ENCODE measurements around the gene EPDR1.

EPDR1 gene

DNA sequence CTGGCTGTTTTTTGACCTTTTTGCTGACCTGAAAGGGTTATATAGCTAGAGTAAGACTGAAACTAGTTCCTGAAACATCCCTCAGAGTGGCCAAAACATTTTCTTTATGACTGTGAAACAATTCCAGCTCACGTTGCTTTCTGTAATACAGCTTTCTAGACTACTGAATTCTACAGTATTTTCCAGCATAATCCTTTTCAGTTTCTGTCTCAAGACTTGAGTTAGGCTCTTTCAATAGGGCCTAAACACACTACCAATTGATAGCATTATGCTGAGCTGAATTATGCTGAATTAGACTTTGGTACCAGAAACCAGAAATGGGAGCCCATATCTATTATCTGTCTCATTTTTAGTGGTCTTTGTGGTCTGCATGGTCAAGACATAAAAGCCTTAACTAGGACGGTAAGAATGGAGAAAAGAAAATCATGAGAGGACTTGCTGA lies 72.6 kb downstream of the EPDR1 start:
- no peak overlapping the region for H2BK120ac ChIP-seq (ENCODE audit: low read depth, low read length)
- H2AK5ac ChIP-seq (ENCODE audit: low read length, severe bottlenecking): no peak overlapping the region
- no peak overlapping the region for H4K91ac ChIP-seq (ENCODE audit: low read length)
- no peaks in the 10 kb centered on the region for H3K27me3 ChIP-seq (ENCODE audit: control insufficient read depth in 1 of 2, insufficient read depth in 1 of 2, low read length in 2 of 2)
- WGBS: 59% methylated on average over 2 of the region's 2 CpGs
- H3K79me1 ChIP-seq (replicated peaks; ENCODE audit: low read length, poor library complexity, severe bottlenecking): no peaks in the 10 kb centered on the region
- no peaks in the 10 kb centered on the region for H3K4me1 ChIP-seq (ENCODE audit: control insufficient read depth, insufficient read depth, low read depth, low read length)
- H3K27ac ChIP-seq (ENCODE audit: low read length, poor library complexity, severe bottlenecking): no peak overlapping the region
- no peak overlapping the region for H4K8ac ChIP-seq (ENCODE audit: low read length)
- no peak overlapping the region for H3K23ac ChIP-seq (ENCODE audit: low read length in 2 of 2)
- no peak overlapping the region for H3K14ac ChIP-seq (ENCODE audit: low read length in 2 of 2)
- no peaks in the 10 kb centered on the region for H3K36me3 ChIP-seq (ENCODE audit: control insufficient read depth in 1 of 2, insufficient read depth in 2 of 2, low read depth in 1 of 2, low read length in 2 of 2)
- no peaks in the 10 kb centered on the region for H3K9me3 ChIP-seq (ENCODE audit: control insufficient read depth, low read length)
- no peak overlapping the region for H3K18ac ChIP-seq (ENCODE audit: low read depth in 1 of 2, low read length in 2 of 2)
- no peak overlapping the region for H3K4me3 ChIP-seq (ENCODE audit: insufficient read depth in 1 of 2, low read depth in 1 of 2, low read length in 2 of 2)
- no peak overlapping the region for H2BK5ac ChIP-seq (ENCODE audit: low read depth, low read length, poor library complexity, severe bottlenecking)
- H3K9ac ChIP-seq (ENCODE audit: low read length): no peak overlapping the region
- H3K4ac ChIP-seq (ENCODE audit: low read depth in 1 of 2, low read length in 2 of 2): no peak overlapping the region
- H3K4me2 ChIP-seq (ENCODE audit: low read length, poor library complexity, severe bottlenecking): no peak overlapping the region
- no peak for DNase-seq
- H2BK15ac ChIP-seq (ENCODE audit: low read depth, poor library complexity, severe bottlenecking): no peak overlapping the region
- no peak overlapping the region for H2BK12ac ChIP-seq (ENCODE audit: low read length in 2 of 2)
- H2AFZ ChIP-seq (ENCODE audit: low read depth, low read length): no peak overlapping the region

DNA sequence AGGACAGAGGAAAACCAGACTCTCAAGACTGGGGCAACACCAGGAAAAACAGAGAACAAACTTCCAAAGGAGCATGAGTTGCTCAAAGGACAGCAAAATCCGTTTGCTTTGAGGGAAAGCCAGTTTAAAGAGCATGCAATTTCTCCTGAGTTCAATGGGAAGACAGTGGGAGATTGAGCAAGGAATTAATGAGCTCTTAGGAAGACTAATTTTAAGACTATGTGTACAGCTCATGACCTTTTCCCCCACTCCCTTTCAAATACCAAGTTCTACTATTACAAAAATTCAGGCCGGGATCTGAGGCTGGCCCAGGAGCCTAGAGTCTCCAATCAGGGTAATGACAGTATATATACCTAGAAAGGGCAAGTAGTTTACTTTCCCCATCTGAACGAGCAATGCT lies 79.2 kb downstream of the EPDR1 start:
- no peak overlapping the region for H3K18ac ChIP-seq (ENCODE audit: low read depth in 1 of 2, low read length in 2 of 2)
- no peak overlapping the region for H4K91ac ChIP-seq (ENCODE audit: low read length)
- H2AK5ac ChIP-seq (ENCODE audit: low read length, severe bottlenecking): no peak overlapping the region
- H3K4me3 ChIP-seq (ENCODE audit: insufficient read depth in 1 of 2, low read depth in 1 of 2, low read length in 2 of 2): peak overlapping the region in 1 of 2 experiments; percentile 11
- H3K4ac ChIP-seq (ENCODE audit: low read depth in 1 of 2, low read length in 2 of 2): no peak overlapping the region
- no peak overlapping the region for H3K4me2 ChIP-seq (ENCODE audit: low read length, poor library complexity, severe bottlenecking)
- WGBS: 13% methylated on average over 1 of the region's 3 CpGs
- no peak overlapping the region for H2BK5ac ChIP-seq (ENCODE audit: low read depth, low read length, poor library complexity, severe bottlenecking)
- H3K79me1 ChIP-seq (replicated peaks; ENCODE audit: low read length, poor library complexity, severe bottlenecking): no peaks in the 10 kb centered on the region
- H2BK12ac ChIP-seq (ENCODE audit: low read length in 2 of 2): no peak overlapping the region
- H2AFZ ChIP-seq (ENCODE audit: low read depth, low read length): no peak overlapping the region
- peak overlapping the region; percentile 38 for H3K9ac ChIP-seq (ENCODE audit: low read length)
- no peaks in the 10 kb centered on the region for H3K36me3 ChIP-seq (ENCODE audit: control insufficient read depth in 1 of 2, insufficient read depth in 2 of 2, low read depth in 1 of 2, low read length in 2 of 2)
- no peak overlapping the region for H2BK15ac ChIP-seq (ENCODE audit: low read depth, poor library complexity, severe bottlenecking)
- H3K4me1 ChIP-seq (ENCODE audit: control insufficient read depth, insufficient read depth, low read depth, low read length): no peaks in the 10 kb centered on the region
- no peak overlapping the region for H2BK120ac ChIP-seq (ENCODE audit: low read depth, low read length)
- no peaks in the 10 kb centered on the region for H3K9me3 ChIP-seq (ENCODE audit: control insufficient read depth, low read length)
- no peak overlapping the region for H4K8ac ChIP-seq (ENCODE audit: low read length)
- no peak for DNase-seq
- H3K23ac ChIP-seq (ENCODE audit: low read length in 2 of 2): no peak overlapping the region
- H3K14ac ChIP-seq (ENCODE audit: low read length in 2 of 2): no peak overlapping the region
- no peaks in the 10 kb centered on the region for H3K27me3 ChIP-seq (ENCODE audit: control insufficient read depth in 1 of 2, insufficient read depth in 1 of 2, low read length in 2 of 2)
- no peak overlapping the region for H3K27ac ChIP-seq (ENCODE audit: low read length, poor library complexity, severe bottlenecking)

- no peaks in the 10 kb centered on the region for H3K27me3 ChIP-seq (ENCODE audit: control insufficient read depth in 1 of 2, insufficient read depth in 1 of 2, low read length in 2 of 2)
- no peak overlapping the region for H3K4ac ChIP-seq (ENCODE audit: low read depth in 1 of 2, low read length in 2 of 2)
- H2AFZ ChIP-seq (ENCODE audit: low read depth, low read length): no peak overlapping the region
- no peak overlapping the region for H4K91ac ChIP-seq (ENCODE audit: low read length)
- no peaks in the 10 kb centered on the region for H3K4me1 ChIP-seq (ENCODE audit: control insufficient read depth, insufficient read depth, low read depth, low read length)
- no peak overlapping the region for H3K27ac ChIP-seq (ENCODE audit: low read length, poor library complexity, severe bottlenecking)
- no peak for DNase-seq
- peak overlapping the region; percentile 38 for H3K9ac ChIP-seq (ENCODE audit: low read length)
- H3K4me3 ChIP-seq (ENCODE audit: insufficient read depth in 1 of 2, low read depth in 1 of 2, low read length in 2 of 2): peak overlapping the region in 1 of 2 experiments; percentile 11
- no peak overlapping the region for H2BK15ac ChIP-seq (ENCODE audit: low read depth, poor library complexity, severe bottlenecking)
- H3K23ac ChIP-seq (ENCODE audit: low read length in 2 of 2): no peak overlapping the region
- H2BK12ac ChIP-seq (ENCODE audit: low read length in 2 of 2): no peak overlapping the region
- H3K18ac ChIP-seq (ENCODE audit: low read depth in 1 of 2, low read length in 2 of 2): no peak overlapping the region
- H2AK5ac ChIP-seq (ENCODE audit: low read length, severe bottlenecking): no peak overlapping the region
- no peaks in the 10 kb centered on the region for H3K79me1 ChIP-seq (replicated peaks; ENCODE audit: low read length, poor library complexity, severe bottlenecking)
- H3K4me2 ChIP-seq (ENCODE audit: low read length, poor library complexity, severe bottlenecking): no peak overlapping the region
- no peak overlapping the region for H3K14ac ChIP-seq (ENCODE audit: low read length in 2 of 2)
- H2BK120ac ChIP-seq (ENCODE audit: low read depth, low read length): no peak overlapping the region
- H3K36me3 ChIP-seq (ENCODE audit: control insufficient read depth in 1 of 2, insufficient read depth in 2 of 2, low read depth in 1 of 2, low read length in 2 of 2): no peaks in the 10 kb centered on the region
- H4K8ac ChIP-seq (ENCODE audit: low read length): no peak overlapping the region
- 92% methylated on average over 1 of the region's 3 CpGs for WGBS
- no peaks in the 10 kb centered on the region for H3K9me3 ChIP-seq (ENCODE audit: control insufficient read depth, low read length)
- no peak overlapping the region for H2BK5ac ChIP-seq (ENCODE audit: low read depth, low read length, poor library complexity, severe bottlenecking)
Observed at GRCh38 chr7:38000272-38000671, 79.8 kb downstream of the EPDR1 start.
